Stimulated activated CD4-positive, alpha-beta T cell treated with anti-CD3 and anti-CD28 coated beads, Interleukin-15, amount 100 ng/mL, for 24 hours (primary cell): ENCODE results near the gene MS4A4E.
"Not testable (repeated sequence)": the region's sequence is repeated elsewhere in the genome, so short reads cannot be mapped to it uniquely, and the experiment has no call there.

Experiments
- DNase-seq: peaks from one replicate; pipeline ENCODE4 v3.0.0-alpha.2; 2020

The MS4A4E gene

DNA sequence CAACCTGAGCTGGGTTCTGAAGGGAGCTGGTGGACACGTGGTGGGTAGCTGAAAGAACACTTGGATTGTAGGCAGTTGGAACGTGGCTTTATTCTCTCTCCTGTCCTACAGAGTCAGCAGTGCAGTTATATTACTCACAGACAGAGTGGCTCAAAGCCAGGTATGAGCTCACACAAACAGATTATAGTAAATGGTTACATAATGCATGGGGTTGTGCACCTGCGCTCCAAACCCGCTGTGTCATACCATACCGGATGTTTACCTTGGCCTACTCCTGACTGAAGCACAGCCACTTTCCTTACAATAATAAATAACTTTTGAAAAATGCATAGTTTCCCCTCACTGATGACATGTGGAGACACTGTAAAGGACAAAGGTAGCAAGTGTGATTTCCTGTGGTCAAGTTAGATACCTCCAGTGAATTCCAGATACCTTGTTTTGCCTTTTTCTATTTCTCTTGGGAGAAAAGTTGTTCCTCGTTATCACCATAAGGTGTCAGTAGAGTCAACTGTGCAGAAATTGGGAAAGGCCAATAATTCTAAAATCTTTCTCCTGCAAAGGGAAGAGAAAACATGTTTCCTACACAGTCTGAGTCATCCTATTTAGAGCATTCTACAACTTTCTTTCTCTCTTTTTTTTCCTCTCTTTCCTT lies 73.5 kb downstream of the MS4A4E start:
- DNase-seq, result peak; percentile 7

DNA sequence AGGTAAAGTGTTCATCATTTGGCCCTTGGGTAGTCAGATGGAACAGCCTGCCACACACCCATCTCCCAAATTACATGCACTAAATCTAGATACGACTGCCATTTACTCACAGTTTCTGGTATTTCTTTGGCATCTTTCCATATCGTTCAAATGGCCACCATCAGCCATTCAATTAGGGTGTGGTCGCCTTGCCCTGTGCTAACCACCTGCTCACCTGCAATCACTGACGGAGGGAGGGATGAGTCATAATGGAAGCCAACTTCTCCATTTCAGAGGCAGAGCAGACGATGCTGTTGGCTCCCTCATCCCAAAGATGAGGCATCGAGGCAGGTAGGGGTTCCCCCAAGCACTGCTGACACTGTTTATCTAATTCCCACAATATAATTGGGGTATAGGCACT lies 74.6 kb downstream of the MS4A4E start:
- no peak for DNase-seq

DNA sequence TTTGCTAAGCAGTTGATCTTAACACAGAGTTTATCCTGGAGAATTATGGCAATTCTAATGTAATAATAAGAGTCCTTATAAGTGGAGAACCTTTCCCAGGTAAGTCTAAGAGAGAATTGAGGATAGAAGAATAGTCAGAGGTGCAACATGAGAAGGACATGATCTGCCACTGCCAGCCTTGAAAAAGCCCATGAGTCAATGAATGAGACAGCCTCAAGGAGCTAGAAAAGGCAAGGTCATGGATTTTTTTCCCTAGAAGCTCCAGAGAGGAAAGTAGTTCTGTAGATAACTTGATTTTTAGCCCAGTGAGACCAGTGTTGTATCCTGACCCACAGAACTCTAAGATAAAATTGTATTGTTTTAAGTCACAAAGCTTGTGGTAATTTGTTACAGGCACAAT lies 77.0 kb downstream of the MS4A4E start:
- DNase-seq, result no peak

DNA sequence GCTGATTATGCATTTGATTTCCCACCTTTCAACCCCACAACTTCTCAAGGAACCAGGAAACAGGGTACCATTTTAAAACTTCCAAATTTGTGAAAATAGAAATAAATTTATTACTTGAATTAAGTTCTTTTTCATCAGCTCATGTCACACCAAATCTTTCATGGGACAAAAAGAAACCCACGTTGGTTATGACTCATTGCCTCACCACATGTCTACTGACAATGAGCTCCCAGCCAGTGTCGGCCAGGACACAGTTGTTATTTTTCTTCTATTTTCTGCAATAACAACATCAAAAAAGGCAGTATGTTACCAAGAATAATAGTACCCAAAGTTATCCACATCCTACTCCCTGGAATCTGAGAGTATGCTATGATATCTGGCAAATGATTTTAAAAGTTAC lies 77.4 kb downstream of the MS4A4E start:
- DNase-seq, result no peak

DNA sequence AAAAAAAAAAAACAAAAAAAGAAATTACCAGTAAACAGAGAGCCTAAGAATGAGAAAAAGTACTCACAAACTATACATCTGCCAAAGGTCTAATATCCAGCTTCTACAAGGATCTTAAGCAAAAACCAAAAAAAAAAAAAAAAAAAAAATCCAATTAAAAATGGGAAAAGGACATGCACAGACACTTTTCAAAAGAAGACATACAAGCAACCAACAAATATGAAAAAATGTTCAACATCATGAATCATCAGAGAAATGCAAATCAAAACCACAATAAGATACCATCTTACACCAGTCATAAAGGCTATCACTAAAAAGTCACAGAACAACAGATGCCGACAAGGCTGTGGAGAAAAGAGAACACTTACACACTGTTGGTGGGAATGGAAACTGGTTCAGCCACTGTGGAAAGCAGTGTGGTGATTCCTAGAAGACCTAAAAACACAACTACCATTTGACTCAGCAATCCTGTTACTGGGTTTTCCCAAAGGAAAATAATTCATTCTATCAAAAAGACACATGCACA lies 78.3 kb downstream of the MS4A4E start:
- DNase-seq, result peak; percentile 24

DNA sequence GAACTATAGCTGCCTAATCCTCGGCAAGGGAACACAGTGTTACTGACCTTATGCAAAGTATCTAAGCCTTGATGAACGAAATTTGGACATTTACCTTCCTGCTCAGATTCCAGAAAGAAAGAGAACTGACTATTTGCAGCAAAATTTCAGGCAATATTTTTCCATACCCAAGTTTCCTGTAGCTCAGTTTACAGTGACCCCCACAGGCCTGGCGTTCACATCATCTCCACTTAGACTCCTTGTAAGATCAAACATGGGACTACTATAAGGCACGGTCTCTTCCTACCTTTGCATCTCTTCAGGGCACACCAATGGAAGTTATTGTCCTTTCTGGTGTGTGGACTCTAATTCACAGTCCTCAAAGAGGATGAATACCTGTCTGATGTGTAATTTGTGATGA lies 81.2 kb downstream of the MS4A4E start:
- no peak for DNase-seq

DNA sequence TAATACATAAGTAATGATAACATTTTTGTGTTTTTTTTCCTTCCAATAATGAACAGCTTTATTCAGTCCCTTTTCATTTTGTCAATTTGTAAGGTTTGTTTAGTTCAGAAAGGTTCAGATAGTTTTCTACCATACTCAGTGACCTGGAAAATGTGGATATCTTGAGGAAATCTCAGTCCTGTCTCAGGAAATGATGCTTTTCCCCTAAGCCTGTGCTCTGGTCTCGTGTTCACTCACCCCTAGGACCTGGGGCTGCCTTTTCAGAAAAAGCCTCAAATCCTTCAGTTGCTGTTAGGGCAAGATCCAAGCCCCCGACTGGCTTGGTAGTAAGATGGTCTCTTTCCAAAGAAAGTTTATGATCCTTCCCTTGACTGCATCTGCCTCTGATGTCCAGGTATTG lies 81.8 kb downstream of the MS4A4E start:
- no peak for DNase-seq

- no peak for DNase-seq
Measured at GRCh38 chr11:60159868-60160267, 83.1 kb downstream of the MS4A4E start.

DNA sequence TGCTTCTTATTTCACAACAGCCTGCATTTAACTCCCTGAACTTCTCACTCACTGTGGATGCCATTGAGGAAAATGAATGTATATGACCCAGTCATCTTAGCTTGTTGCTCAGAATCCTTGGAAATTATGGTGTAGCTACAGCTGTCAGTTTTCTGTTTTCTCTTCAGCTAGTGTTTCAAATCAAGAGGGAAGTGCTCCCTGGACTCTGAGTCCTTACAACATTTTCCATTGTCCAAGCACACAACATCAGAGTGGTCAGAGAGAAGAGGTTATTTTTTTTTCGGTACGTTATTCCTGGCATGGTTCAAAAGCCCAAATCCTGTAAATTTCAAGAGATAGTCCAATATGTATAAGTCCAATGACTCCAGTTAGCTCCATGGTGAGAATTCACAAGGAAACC lies 83.7 kb downstream of the MS4A4E start:
- no peak for DNase-seq

DNA sequence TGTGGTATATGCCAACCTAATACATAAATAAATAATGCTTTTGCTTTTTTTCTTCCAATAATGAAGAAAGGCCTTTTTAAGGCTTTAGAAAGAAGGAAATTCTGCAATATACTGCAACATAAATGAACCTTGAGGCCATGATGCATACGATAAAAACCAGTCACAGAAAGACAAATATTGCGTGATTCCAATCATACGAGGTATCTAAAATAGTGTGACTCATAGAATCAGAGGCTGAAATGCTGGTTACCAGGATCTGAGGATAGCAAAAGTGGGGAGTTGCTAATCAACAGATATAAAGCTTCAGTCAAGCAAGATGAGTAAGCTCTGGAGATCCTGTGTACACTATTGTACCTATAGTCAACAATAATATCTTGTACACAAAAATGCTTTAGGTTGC lies 84.3 kb downstream of the MS4A4E start:
- no peak for DNase-seq

- DNase-seq, result no peak
Measured at GRCh38 chr11:60155931-60156330, 87.0 kb downstream of the MS4A4E start.

- not testable (repeated sequence) for DNase-seq
Measured at GRCh38 chr11:60152727-60153126, 90.2 kb downstream of the MS4A4E start.

DNA sequence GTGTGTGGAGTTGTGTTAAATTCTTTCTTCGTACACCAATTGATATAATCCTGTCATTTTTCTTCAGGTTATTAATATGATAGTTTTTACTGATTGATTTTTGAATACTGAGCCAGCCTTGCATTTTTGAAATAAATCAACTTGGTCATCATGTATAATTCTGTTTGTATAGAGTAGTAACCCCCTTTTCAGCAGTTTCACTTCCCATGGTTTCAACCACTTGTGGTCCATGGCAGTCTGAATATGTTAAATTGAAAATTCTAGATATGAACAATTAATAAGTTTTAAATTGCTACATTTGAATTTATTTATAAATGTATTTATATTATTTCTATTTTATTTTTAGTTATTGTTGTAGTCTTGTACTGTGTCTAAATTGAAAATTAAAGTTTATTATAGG lies 92.7 kb downstream of the MS4A4E start:
- DNase-seq, result no peak
